Measurements from ENCODE around the gene ZFAND3.

- TF ChIP-seq POLR2A (IDR thresholded peaks at IDR 0.05; ENCODE audit: low read depth, low read length), result no peak
- TF ChIP-seq TAF1 (IDR thresholded peaks at IDR 0.05; ENCODE audit: borderline replicate concordance, low read depth, low read length), result no peak
Observed at GRCh38 chr6:37826993-37827392, 7.5 kb downstream of the ZFAND3 start.
